ENCODE measurements around the gene EXOC4.

Gene EXOC4

DNA sequence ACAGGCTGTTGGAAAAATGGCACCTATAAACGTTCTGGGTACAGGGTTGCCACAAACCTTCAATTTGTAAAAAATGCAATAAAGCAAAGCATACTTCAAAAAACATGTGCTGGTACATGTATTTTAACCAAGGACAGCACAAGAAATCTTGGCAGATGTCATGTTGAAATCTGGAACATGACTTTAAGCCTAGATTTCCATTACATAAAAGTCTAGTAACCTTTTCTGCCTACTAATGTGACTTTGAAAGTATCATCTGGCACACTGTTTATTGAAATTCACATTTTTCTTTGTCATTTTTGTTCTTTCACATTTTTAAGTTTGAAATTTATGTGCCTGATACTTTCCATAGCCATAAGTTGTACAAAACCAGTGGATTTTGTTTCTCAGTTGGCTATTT, 296.8 kb downstream of the EXOC4 start:
- DNase-seq = no peak

DNA sequence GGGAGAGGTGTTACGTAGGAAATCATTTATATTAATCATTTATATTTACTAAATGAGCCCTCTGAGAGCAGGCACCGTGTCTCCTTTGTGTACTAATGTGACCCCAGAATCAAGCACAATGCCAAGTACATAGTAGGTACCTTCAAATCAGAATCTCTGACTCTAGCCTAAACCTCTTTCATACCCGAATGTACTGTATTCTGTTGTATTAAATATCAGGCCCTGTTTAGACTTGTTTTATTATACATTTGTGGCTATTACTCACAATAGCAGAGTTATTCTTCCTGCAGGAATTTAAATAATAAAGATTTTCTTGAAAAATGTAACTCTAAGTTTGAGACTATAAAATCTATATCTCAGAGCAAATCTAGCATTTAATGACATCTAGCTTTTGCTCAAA, 297.3 kb downstream of the EXOC4 start:
- DNase-seq = no peak

DNA sequence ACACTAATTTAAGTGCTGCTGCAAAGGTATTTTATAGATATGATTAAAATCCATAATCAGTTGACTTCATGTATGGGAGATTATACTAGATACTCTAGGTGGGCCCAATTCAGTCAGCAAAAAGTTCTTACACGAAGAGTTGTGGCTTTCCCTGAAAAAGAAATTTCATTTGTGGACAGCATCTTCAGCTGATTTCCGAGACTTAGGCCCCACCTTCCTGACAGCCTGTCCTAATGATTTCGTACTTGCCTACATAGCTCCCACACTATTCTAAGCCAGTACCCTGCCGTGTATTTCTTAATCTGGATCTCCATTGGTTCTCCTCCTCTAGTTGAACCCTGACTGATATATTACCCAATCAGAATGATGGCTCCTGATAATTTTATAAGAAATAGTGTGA, 297.9 kb downstream of the EXOC4 start:
- DNase-seq = no peak

DNA sequence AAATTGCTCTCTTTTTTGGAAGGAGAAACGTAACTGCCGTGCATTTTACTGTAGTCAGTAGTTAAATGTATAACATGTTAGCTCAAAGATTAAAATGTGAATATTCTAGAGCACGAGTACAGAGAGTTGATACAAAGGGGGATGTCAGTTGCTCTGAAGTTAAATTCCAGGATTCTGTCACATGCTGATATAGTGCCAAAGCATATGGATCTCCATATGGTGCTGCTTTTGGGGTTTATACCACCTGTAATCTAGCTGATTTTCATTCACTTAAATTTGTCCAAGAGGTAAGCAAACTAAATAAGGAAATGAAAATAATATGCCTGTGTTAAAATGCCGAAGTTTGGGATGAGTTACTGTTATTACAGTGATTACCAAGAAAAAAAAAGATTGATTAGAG, 298.6 kb downstream of the EXOC4 start:
- no peak for DNase-seq

DNA sequence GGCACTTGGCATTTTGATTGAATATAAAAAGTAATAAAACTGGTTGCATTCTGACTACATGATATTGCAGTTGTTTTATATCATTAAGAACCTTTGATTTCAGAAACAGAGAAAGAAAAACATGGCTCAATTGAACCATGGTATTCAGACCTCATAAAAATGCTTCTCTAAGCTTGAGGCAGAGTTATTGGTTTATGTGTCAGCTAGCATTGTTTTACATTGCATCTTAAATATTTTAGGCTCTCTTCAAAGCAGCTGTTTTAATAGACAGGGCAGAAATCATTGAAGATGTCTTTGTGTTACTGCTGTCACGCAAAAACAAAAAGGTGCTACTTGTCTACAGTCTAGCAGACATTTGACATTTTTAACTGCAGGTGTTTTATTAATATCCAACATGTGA, 299.2 kb downstream of the EXOC4 start:
- DNase-seq = no peak

DNA sequence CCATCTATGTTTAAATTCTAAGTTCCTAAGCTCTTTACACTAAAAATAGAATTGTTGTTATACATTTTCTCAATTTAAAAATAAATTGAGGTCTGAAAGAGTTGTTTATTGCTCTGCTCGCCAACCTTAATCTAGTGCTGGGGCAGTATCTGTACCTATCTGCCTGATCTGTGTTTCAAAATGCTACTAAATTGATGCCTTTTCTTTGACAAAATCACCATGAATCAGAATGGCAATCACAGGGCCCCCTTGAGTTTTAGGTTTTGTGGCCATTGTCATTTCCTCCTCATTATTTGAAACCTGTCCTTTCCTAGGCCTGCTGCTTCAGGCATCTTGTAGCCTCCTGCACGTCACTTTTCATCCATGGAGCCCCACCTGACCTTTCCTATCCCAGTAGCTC, 301.5 kb downstream of the EXOC4 start:
- no peak for DNase-seq

DNA sequence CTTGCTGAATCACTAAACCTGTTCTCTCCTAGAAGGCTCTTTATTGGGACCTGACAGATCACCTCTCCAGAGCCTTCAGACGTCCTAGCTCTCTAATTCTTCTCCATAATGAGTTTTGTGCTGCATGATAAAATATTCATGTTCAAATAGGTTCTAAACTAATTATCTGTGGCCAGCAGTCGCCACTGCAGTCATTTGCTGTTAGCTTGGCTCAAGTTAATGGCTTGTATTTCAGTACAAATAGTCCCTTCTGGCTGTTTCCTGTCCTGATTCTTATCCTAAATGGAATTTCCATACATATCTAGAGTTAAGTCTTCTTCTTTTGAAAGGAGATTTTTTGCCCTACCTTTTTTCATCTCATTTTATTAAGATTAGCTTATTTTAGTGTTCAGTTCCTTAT, 303.2 kb downstream of the EXOC4 start:
- DNase-seq = no peak

DNA sequence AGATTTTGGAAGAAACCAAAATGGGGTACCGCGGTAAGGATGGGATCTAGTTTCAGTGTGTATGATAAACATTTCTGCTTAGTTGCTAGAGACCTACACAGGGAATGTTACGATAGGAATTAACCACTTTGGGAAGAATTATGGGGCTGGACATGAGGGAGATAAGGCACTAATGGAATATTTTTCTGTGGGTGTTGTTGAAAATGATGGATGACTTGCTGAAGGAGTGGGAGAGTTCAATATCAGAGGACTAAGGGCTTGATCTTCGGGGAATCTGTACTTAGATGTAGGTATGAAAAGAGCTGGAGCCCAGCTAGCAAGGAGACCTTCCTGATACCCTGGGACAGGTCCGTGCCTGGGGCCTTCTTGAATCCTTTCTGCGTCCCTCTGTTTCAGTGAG, 303.7 kb downstream of the EXOC4 start:
- no peak for DNase-seq

DNA sequence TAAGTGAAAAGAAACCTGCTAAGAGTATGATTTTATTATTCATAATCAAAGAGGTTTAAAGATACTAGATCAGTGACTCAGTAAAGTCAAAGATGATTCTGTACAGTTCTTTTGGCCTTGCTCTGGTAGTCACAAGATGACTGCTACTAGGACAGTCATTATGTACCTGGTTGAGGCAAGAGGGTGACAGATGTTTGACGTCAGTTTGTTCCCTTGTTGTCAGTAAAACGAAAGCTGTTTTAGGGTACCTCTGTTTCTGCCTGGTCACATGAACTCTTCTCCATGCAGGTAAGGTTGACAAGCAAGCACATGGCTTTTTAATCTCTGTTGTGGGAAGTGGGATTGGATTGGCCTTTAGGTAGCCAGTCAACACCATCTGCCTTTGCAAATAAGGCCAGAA, 308.0 kb downstream of the EXOC4 start:
- DNase-seq = no peak

DNA sequence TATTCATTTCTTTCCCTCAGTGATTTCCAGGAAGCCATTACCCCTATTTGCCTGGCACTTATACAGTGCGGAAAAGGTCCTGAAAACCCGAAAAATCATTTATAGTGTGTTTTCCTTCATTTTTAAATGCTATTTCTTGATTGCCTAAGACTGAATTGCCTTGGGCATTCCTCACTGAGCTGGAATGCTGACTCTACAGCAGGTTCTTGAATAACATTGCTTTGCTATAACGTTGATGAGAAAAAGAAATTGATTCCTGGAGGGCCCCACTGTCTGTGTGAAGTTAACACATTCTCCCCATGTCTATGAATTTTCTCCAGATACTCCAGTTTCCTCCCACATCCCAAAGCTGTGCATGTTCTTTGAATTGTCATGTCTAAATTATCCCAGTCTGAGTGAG, 308.5 kb downstream of the EXOC4 start:
- DNase-seq = no peak

DNA sequence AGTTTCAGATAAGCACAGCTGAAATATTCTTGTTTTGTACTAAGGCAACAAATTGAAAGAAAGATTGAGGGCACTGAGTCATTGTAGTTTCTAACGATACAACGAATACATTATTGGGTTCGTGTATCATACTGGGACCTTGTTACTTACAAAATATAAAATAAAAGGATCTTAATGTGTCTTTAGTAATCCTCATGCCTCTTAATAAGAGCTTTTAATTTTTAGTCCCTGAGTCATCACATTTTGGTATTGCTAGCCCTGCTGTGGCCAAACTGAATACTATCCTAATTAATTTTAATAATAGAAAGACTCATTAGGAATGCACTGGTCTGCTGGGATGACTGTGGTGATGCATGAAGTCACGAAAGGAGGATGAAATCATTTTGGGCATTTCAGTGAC, 309.7 kb downstream of the EXOC4 start:
- DNase-seq = no peak

DNA sequence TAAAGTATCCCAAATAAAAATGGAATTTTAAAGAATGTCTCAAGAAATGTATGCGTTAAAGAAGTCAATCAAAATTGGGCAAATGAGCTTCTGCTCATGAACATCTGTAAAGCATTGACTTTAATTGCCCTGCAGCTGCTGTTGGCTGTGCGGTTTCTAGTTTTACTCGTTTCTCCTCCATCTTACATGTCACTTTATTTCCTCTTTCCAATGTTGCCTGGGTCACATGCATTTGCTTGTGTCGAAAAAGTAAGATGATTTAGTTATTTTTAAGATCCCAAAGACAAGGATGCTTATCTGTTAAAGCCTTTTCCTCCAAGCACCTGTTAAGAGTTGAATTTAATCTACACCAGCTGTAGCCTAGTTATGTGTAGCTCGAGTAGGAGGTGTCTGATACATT, 310.4 kb downstream of the EXOC4 start:
- no peak for DNase-seq

DNA sequence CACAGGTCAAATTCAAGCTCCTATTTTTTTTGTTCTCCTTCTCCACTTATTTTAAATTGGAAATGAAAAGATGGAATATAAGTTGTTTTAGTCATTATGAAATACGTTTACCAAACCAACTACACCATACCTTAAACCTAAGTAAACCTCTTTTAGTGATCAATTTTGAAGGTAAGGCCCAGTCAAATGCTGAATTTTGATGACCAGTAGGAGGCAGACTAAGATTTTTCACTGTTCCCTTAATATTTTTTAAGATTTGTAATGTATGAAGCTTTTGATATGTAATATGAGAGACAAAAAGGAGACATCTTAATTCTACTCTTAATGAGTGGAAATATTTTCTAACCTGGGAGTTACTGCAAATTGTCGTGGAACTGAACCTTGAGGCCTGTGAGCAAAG, 311.6 kb downstream of the EXOC4 start:
- no peak for DNase-seq

DNA sequence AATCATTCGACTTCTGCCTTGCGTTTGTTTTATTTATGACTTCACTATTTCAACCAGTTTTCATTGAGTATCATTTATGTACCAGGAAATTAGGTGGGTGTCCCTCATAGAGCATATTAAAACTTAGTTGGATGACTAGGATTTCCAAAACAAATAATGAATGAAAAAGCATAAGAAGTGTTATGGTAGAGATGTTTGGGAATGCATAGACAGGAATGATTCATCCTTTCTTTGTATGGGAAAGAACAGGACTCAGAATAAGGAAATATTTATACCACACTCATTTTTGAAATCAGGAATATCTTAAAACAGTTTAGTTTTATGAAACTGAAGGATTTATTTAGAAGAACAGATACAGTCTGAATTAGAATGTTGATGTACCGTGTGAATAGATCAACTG, 315.7 kb downstream of the EXOC4 start:
- DNase-seq = no peak

DNA sequence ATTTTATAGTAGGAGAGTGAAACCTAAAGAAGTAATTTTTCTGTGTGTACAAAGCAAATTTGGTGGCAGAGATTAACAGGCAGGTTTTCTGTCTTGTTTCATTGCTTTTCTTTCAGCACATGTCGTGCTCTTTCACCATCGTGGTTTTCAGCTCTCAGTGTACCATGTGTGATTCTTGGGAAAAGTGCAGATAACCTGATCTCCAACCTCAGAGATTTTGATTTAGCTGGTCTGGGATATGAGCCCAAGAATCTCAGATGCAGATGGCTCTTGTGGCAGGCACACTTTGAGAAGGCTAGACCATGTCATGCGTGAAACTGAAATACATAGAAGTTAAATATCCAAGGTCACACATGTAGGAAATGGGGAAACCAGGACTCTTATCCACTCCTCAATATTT, 317.4 kb downstream of the EXOC4 start:
- DNase-seq = no peak

DNA sequence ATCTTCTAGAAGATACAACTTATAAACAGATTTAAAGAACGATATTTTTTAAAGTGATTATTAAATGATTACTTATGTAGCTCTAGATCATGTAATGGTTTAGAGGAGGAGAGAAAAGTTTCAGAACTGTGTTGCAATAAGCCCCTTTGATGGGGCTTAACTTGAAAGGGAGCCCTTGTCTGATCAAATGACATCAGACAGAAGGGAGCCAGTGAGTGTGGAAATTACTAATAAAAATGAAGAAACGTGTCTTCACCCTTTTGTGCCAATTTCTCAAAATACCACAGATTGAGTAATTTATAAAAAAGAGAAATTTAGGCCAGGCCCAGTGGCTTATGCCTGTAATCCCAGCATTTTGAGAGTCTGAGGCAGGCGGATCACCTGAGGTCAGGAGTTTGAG, 318.2 kb downstream of the EXOC4 start:
- no peak for DNase-seq

DNA sequence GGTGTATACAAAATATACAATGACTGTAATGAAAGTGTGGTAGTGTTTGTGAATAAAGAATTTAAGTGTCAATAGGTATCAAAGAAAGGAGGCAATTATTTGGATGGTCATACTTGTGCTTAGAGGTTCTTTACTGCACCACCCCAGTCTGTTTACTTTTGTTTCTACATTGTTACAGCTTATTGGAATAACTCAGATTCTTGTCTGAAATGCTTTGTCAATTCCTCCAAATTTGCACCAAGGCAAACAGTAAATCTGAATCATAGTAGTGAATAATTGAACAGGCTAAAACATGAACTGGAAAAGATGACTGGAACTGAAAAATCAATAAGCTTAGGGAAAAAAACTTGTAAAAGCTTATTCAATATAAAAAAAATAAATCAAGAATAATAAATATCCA, 319.2 kb downstream of the EXOC4 start:
- DNase-seq = no peak

DNA sequence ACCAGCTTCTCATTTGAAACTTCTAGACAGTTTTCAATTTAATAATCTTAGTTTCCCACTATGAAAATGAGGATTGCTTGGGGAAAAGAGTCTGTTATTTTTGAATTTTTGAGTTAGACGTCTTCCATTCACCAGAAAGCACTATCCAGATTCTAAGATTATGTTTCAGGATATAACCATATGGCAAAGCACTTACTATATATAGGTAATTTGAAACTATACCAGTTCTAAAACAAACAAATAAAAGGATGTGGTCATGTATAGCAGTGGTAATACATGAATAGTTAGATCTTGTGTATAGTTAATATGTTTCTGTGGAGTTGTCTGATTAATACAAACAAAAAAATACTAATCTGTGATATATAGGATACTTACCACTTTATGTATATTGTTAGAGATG, 320.0 kb downstream of the EXOC4 start:
- DNase-seq = no peak

DNA sequence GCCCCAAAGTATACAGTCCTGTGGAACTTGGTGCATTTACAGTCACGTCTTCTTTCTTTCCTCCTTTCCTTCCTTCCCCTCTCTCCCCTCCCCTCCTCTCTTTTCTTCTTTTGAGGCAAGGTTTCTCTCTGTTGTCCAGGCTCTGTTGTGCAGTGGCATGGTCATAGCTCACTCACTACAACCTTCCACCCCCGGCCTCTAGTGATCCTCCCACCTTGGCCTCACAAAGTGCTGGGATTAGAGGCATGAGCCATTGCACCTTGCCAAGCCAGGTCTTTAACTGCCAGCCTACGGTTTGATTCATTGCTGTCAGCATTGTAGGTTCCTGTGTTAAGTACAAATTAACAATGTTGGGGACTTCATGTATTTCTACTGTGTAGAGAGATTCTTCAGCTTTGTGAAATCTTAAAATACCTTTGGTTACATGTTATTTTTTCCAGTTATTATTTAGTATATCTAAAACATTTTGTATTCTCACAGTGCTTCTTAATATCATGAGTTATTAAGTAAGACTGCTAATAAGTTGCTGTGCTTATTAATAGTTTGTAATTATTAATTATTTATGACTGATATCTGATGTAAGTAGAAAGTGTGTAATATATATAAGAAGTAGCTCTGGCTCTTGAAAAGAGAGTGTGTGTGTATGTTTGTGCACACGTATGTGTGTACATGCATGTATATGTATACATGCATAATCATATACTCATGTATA, 320.8 kb downstream of the EXOC4 start:
- DNase-seq = no peak

DNA sequence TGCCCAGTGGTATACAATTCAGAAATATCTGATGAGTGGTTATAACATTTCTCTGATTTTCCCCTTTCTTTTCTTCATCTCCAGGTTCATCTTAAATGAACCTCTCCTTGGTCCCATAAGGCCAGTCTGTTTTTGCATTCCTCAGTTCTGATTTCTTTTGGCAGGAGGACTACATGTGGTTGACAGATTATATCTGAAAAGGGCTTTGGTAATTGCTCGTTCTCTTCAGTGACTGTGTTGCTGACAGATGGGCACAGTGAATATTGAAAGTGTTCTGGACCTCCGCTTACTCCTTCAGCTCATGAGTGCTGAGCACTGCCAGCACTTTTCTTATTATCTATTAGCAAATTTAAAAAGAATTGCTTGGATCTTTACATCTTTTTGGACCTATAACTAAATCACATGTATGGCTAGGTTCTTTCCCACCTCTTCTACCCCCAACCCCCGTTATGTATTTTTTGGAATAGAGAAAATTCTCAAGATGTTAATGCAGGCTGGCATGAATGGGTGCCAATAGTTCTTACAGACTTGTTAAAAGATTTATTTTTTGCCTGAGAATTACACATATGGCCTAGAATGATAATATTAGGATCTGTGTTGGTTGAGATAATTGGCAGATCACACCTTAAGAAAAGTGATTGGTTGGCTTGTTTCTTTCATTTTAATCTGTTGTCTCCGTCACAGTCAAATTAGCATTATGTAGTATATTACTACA, 323.0 kb downstream of the EXOC4 start:
- DNase-seq = no peak

DNA sequence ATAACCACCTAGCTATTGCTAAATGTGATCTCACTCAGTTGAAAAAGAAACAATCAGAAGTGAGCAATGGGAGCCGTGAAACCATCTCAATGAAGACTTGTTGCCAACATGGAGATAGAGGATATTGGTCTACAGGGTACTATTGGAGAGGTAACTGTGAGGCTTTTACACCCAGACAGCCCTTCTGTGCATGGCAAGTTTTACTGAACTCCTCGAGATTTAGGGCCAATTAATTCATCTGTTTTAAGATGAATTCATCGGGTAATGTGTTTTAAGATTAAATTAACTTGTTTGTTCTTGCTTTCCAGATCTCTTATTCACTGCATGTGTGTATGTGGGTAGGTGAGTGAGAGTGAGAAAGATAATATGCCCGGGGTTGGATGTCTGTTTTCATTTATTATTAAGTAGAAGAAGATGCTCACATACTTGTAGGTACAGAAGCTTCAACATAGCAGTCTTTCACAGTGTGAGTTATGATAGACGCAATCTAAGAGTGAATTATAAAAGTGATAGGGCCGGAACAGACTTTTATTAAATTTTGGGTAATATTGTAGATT, 323.8 kb downstream of the EXOC4 start:
- DNase-seq = no peak

DNA sequence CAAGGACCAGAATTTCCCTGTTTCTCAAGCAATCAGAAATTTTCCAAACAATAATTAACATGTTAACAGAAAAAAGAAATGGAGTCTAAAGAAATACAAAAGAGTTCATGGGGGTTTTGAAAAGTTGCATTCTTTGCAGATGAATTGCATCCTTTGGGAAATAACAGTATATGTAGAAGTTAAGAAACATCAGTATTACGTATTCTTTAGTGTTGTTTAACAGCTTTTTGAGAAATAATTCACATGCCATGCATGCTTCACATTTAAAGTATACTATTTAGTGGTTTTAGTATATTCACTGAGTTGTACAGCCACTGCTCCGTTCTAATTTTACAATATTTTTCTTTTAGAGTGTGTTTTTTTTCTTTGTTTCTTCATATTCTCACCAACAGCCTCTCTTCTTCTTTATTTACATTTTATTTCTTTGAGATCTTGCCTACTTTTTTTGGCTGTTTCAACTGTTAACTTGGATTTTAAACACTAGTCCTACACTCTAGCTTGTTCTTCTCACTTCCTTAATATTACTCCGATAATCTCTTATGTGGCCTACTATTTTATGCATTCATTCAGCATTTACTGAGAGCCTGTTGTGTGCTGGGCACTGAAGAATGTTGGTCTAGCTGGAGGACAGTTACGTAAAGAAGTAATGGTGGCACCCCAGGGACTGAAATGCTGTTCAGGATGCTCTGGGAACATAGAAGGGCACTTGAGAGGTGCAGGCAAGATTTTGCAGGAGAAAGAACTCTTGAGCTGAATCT, 330.1 kb downstream of the EXOC4 start:
- DNase-seq = no peak

DNA sequence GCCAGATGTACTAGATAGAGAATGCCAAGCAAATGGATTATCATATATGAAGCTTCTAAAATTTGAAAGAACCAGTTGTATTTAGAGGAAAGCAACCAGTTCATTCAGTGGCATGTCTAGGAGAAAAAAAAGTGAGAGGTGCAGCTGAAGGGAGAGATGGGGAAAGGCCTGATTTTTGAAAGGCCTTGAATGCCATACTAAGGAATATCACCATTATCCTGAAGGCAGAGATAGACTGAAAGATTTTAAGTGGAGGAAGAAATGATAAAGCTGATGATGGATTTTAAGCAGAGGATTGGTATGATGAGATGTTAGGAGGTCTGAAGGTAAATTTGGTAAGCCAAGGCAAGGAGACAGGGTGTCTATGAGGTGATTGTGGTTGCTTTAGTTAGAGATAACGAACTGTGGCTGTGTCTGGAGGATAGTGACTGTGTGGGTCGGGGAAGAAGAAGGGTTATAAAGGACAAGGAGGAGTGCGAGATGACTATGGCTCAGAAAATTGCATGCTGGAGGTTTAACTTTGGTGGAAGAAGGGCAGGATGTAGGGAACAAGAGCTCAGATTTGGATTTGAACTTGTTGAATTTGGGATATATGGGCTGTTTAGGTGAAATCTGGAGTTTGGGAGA, 330.8 kb downstream of the EXOC4 start:
- DNase-seq = no peak
